Measurements from ENCODE around the gene NRCAM.

- TF ChIP-seq PKNOX1 (IDR thresholded peaks at IDR 0.05), result no peak
- no peak for TF ChIP-seq SP1 (IDR thresholded peaks at IDR 0.05)
- TF ChIP-seq FOXK2 (IDR thresholded peaks at IDR 0.05), result no peak
- TF ChIP-seq HDGF (IDR thresholded peaks at IDR 0.05; ENCODE audit: borderline replicate concordance), result no peak
- no peak for TF ChIP-seq TARDBP (IDR thresholded peaks at IDR 0.05)
Observed at GRCh38 chr7:108448584-108449505, 7.4 kb downstream of the NRCAM start.
